Tibial nerve (tissue), 3 donors: ENCODE measurements around the gene CNIH3.

Source experiments
- CTCF ChIP-seq, 5 experiments: fragments of 200-600 bp in 3 of 5; fragments of 450-650 bp in 2 of 5; sonication (generic) in 3 of 5; IDR thresholded peaks; one replicate each; pipeline ENCODE4 v1.5.1; 2016 to 2019; ENCODE audit warnings: antibody characterized with exemption in 5 of 5, mild to moderate bottlenecking in 3 of 5, moderate library complexity in 2 of 5
- POLR2A ChIP-seq, 2 donors: fragments of 450-650 bp; IDR thresholded peaks; one replicate each; pipeline ENCODE4 v1.6.1; 2017; ENCODE audit warnings: antibody characterized with exemption in 2 of 2, mild to moderate bottlenecking in 2 of 2, moderate library complexity in 2 of 2

- no peak for TF ChIP-seq CTCF (IDR thresholded peaks at IDR 0.05)
- TF ChIP-seq POLR2A (IDR thresholded peaks at IDR 0.05) = no peak
Measured at GRCh38 chr1:224594360-224594759, 21.8 kb upstream of the CNIH3 start.
